ENCODE data around the gene SLC41A3. TPM values are rescaled to one million over a fixed set of nuclear protein-coding genes. Genes with fewer than 3 reads are reported as not detected.

SLC41A3 gene
- polyA plus RNA-seq, 3 donors, result 2.8 to 18.2 (median 13.6) TPM

- Mint-ChIP-seq H3K36me3 (peaks cover 9 to 18% of the 10 kb centered on the region in 2 donors), H3K4me1 (peaks cover 20% of the 10 kb centered on the region), H3K4me3 (no peak overlapping the region), H3K27ac (no peak overlapping the region), H3K27me3 (ENCODE audit: low read depth in 3 of 3) (no peaks in the 10 kb centered on the region), H3K9me3 (peaks cover 0 to 2% (median 0%) of the 10 kb centered on the region in 7 donors)
- no peak overlapping the region for H2AFZ ChIP-seq (ENCODE audit: insufficient read depth, low read depth, low read length, poor library complexity, severe bottlenecking)
- H3K36me3 ChIP-seq (replicated peaks in 1 of 2; ENCODE audit: control insufficient read depth in 1 of 2, insufficient read depth in 2 of 2, low read length in 2 of 2), result no peaks in the 10 kb centered on the region
- no peak overlapping the region for H3K4me2 ChIP-seq (replicated peaks; ENCODE audit: extremely low read depth, low read length, poor library complexity, severe bottlenecking)
- intact Hi-C loops (cut with micrococcal nuclease), result no loop called here
- no peak overlapping the region for H3K9ac ChIP-seq (ENCODE audit: insufficient read depth, low read length, poor library complexity, severe bottlenecking)
- no peaks in the 10 kb centered on the region for H3K27me3 ChIP-seq (ENCODE audit: control insufficient read depth in 2 of 2, insufficient read depth in 2 of 2, low read length in 2 of 2)
- TF ChIP-seq CTCF (IDR thresholded peaks at IDR 0.05), result no peak
- H3K9me3 ChIP-seq (replicated peaks in 1 of 2; ENCODE audit: control insufficient read depth in 1 of 2, insufficient read depth in 1 of 2, low read length in 2 of 2), result no peaks in the 10 kb centered on the region
- H3K4me3 ChIP-seq (replicated peaks in 1 of 3; ENCODE audit: low read depth in 2 of 3, low read length in 3 of 3), result no peak overlapping the region
- no peak for DNase-seq
- peaks cover 9 to 12% of the 10 kb centered on the region in 2 donors for H3K4me1 ChIP-seq (ENCODE audit: control insufficient read depth in 1 of 2, insufficient read depth in 2 of 2, low read length in 2 of 2)
- no peaks in the 10 kb centered on the region for H3K79me2 ChIP-seq (ENCODE audit: insufficient read depth, low read length)
- H4K20me1 ChIP-seq (ENCODE audit: insufficient read depth, low read length), result no peaks in the 10 kb centered on the region
- 94% methylated on average over 3 of the region's 5 CpGs for WGBS (ENCODE audit: insufficient coverage)
- H3K27ac ChIP-seq (ENCODE audit: low read depth in 1 of 2, low read length in 2 of 2), result no peak overlapping the region
Measured at GRCh38 chr3:126054870-126055269, 29.1 kb downstream of the SLC41A3 start.

GRCh38 chr3:126053949-126054569 lies 29.9 kb downstream of the SLC41A3 start:
- intact Hi-C loops (cut with micrococcal nuclease), result no loop called here
- Histone ChIP-seq H3K4me3 (replicated peaks in 1 of 3; ENCODE audit: low read depth in 2 of 3, low read length in 3 of 3) (no peak overlapping the region), H3K9ac (ENCODE audit: insufficient read depth, low read length, poor library complexity, severe bottlenecking) (no peak overlapping the region), H3K27ac (ENCODE audit: low read depth in 1 of 2, low read length in 2 of 2) (no peak overlapping the region), H3K79me2 (ENCODE audit: insufficient read depth, low read length) (no peaks in the 10 kb centered on the region), H3K4me1 (ENCODE audit: control insufficient read depth in 1 of 2, insufficient read depth in 2 of 2, low read length in 2 of 2) (peaks cover 9 to 12% of the 10 kb centered on the region in 2 donors), H4K20me1 (ENCODE audit: insufficient read depth, low read length) (no peaks in the 10 kb centered on the region), H3K9me3 (replicated peaks in 1 of 2; ENCODE audit: control insufficient read depth in 1 of 2, insufficient read depth in 1 of 2, low read length in 2 of 2) (no peaks in the 10 kb centered on the region), H3K27me3 (ENCODE audit: control insufficient read depth in 2 of 2, insufficient read depth in 2 of 2, low read length in 2 of 2) (no peaks in the 10 kb centered on the region), H2AFZ (ENCODE audit: insufficient read depth, low read depth, low read length, poor library complexity, severe bottlenecking) (no peak overlapping the region), H3K4me2 (replicated peaks; ENCODE audit: extremely low read depth, low read length, poor library complexity, severe bottlenecking) (no peak overlapping the region), H3K36me3 (replicated peaks in 1 of 2; ENCODE audit: control insufficient read depth in 1 of 2, insufficient read depth in 2 of 2, low read length in 2 of 2) (no peaks in the 10 kb centered on the region)
- Mint-ChIP-seq H3K27me3 (ENCODE audit: low read depth in 3 of 3) (no peaks in the 10 kb centered on the region), H3K9me3 (peaks cover 0 to 2% (median 0%) of the 10 kb centered on the region in 7 donors), H3K4me1 (peaks cover 20% of the 10 kb centered on the region), H3K27ac (no peak overlapping the region), H3K4me3 (no peak overlapping the region), H3K36me3 (peaks cover 9 to 12% of the 10 kb centered on the region in 2 donors)
- no peak for TF ChIP-seq CTCF (IDR thresholded peaks at IDR 0.05)
- 87% methylated on average over 5 of the region's 6 CpGs for WGBS (ENCODE audit: insufficient coverage)
- DNase-seq, result no peak
